HG03469 (cell line): ENCODE data around the gene TNKS1BP1.

Experiments
- ATAC-seq: cut with Tn5 transposase; IDR thresholded peaks from one replicate; pipeline ENCODE4 v1.9.1; 2021; ENCODE audit warnings: mild to moderate bottlenecking, moderate library complexity, moderate number of reproducible peaks; ENCODE audit not compliant: unreplicated experiment

TNKS1BP1 gene

GRCh38 chr11:57312511-57313021 lies 12.2 kb downstream of the TNKS1BP1 start:
- ATAC-seq = no peak

- ATAC-seq = peak; percentile 95
Observed at GRCh38 chr11:57311109-57311936, 13.4 kb downstream of the TNKS1BP1 start.

- no peak for ATAC-seq
Observed at GRCh38 chr11:57310630-57311086, 14.1 kb downstream of the TNKS1BP1 start.

- no peak for ATAC-seq
Observed at GRCh38 chr11:57310091-57310490, 14.7 kb downstream of the TNKS1BP1 start.

- ATAC-seq = no peak
Observed at GRCh38 chr11:57309106-57310059, 15.4 kb downstream of the TNKS1BP1 start.

GRCh38 chr11:57308426-57309060 lies 16.2 kb downstream of the TNKS1BP1 start:
- ATAC-seq = no peak

- no peak for ATAC-seq
Observed at GRCh38 chr11:57307666-57308270, 17.0 kb downstream of the TNKS1BP1 start.

GRCh38 chr11:57306940-57307565 lies 17.7 kb downstream of the TNKS1BP1 start:
- no peak for ATAC-seq

- no peak for ATAC-seq
Observed at GRCh38 chr11:57306161-57306876, 18.4 kb downstream of the TNKS1BP1 start.

GRCh38 chr11:57305523-57305922 lies 19.2 kb downstream of the TNKS1BP1 start:
- ATAC-seq = no peak

- no peak for ATAC-seq
Observed at GRCh38 chr11:57303990-57304579, 20.7 kb downstream of the TNKS1BP1 start.

- ATAC-seq = no peak
Observed at GRCh38 chr11:57303280-57303989, 21.3 kb downstream of the TNKS1BP1 start.

- no peak for ATAC-seq
Observed at GRCh38 chr11:57302489-57302888, 22.3 kb downstream of the TNKS1BP1 start.

- no peak for ATAC-seq
Observed at GRCh38 chr11:57301711-57302423, 22.9 kb downstream of the TNKS1BP1 start.

- no peak for ATAC-seq
Observed at GRCh38 chr11:57300785-57301184, 24.0 kb downstream of the TNKS1BP1 start.

GRCh38 chr11:57299150-57299737 lies 25.5 kb downstream of the TNKS1BP1 start:
- ATAC-seq = no peak

GRCh38 chr11:57297221-57297620 lies 27.5 kb downstream of the TNKS1BP1 start:
- ATAC-seq = no peak
